ENCODE results near the gene NXT2.
"Not testable (repeated sequence)": the region's sequence is repeated elsewhere in the genome, so short reads cannot be mapped to it uniquely, and the experiment has no call there.

Gene NXT2

GRCh38 chrX:109536439-109537323 lies at the start of gene NXT2:
Gene NXT2 (plus strand): TSS chrX:109536844. CDS start chrX:109537007, 163 bp downstream.
- DNase-seq: peak; percentile 12

GRCh38 chrX:109487640-109488039 lies 49.0 kb upstream of the NXT2 start:
- DNase-seq: no peak

- no peak for DNase-seq
Observed at GRCh38 chrX:109489174-109489573, 47.5 kb upstream of the NXT2 start.

- no peak for DNase-seq
Observed at GRCh38 chrX:109498434-109498833, 38.2 kb upstream of the NXT2 start.

- no peak for DNase-seq
Observed at GRCh38 chrX:109501176-109501575, 35.5 kb upstream of the NXT2 start.

- DNase-seq: no peak
Observed at GRCh38 chrX:109508915-109509314, 27.7 kb upstream of the NXT2 start.

GRCh38 chrX:109511113-109511512 lies 25.5 kb upstream of the NXT2 start:
- no peak for DNase-seq

- DNase-seq: no peak
Observed at GRCh38 chrX:109519001-109519400, 17.6 kb upstream of the NXT2 start.

GRCh38 chrX:109533005-109533404 lies 3.6 kb upstream of the NXT2 start:
- no peak for DNase-seq

- DNase-seq: no peak
Observed at GRCh38 chrX:109533631-109534030, 3.0 kb upstream of the NXT2 start.

- no peak for DNase-seq
Observed at GRCh38 chrX:109534933-109535332, 1.7 kb upstream of the NXT2 start.

GRCh38 chrX:109535578-109535977 lies 1.1 kb upstream of the NXT2 start:
- DNase-seq: no peak

- no peak for DNase-seq
Observed at GRCh38 chrX:109537324-109537665, 651 bp downstream of the NXT2 start.

- not testable (repeated sequence) for DNase-seq
Observed at GRCh38 chrX:109539007-109539406, 2.4 kb downstream of the NXT2 start.

- no peak for DNase-seq
Observed at GRCh38 chrX:109553862-109554261, 17.2 kb downstream of the NXT2 start.

GRCh38 chrX:109576083-109576482 lies 39.4 kb downstream of the NXT2 start:
- DNase-seq: not testable (repeated sequence)

GRCh38 chrX:109577055-109577454 lies 40.4 kb downstream of the NXT2 start:
- DNase-seq: no peak

- DNase-seq: no peak
Observed at GRCh38 chrX:109578916-109579315, 42.3 kb downstream of the NXT2 start.

- no peak for DNase-seq
Observed at GRCh38 chrX:109585488-109585887, 48.8 kb downstream of the NXT2 start.

GRCh38 chrX:109590176-109590575 lies 53.5 kb downstream of the NXT2 start:
- DNase-seq: no peak
